Measurements from ENCODE around the gene RPGR. TPM values are rescaled to one million over a fixed set of nuclear protein-coding genes. Genes with fewer than 3 reads are reported as not detected.

RPGR gene
- total RNA-seq, 1 experiment from 2014 or later, result 8.3 TPM

DNA sequence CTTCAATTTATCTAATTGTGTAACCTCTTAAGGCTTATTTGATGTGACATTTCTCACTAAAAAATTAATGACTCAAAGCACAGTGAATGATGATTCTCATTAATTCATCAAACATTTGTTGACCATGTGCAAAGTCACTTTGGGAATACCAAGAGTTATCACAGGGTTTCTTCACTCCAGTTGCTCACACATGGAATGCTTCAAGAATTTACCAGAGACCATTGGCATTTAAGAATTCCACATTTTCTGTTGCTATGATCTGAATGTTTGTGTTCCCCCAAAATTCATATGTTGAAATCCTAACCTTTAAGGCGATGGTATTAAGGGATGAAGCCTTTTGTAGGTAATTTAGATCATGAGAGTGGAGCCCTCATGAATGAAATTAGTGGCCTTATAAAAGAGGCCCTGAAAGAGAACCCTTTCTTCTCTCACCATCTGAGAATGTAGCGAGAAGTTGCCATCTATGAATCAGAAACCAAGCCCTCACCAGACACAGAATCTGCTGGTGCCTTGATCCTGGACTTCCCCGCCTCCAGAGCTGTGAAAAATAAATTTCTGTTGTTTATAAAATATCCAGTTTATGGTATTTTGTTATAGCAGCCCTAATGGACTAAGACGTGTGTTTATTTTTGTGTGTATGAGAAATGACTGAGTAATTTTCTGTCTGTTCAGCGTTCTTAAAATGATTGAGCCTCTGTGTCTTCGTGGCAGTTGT lies 90.3 kb downstream of the RPGR start:
- no peak overlapping the region for H3K4me3 ChIP-seq (ENCODE audit: low read length)
- TF ChIP-seq EZH2 (IDR thresholded peaks at IDR 0.05; ENCODE audit: low read length, unreplicated experiment), result no peak
- TF ChIP-seq EZH2phosphoT487 (IDR thresholded peaks at IDR 0.05; ENCODE audit: borderline replicate concordance, low read length), result no peak
- TF ChIP-seq, protein P1, sequence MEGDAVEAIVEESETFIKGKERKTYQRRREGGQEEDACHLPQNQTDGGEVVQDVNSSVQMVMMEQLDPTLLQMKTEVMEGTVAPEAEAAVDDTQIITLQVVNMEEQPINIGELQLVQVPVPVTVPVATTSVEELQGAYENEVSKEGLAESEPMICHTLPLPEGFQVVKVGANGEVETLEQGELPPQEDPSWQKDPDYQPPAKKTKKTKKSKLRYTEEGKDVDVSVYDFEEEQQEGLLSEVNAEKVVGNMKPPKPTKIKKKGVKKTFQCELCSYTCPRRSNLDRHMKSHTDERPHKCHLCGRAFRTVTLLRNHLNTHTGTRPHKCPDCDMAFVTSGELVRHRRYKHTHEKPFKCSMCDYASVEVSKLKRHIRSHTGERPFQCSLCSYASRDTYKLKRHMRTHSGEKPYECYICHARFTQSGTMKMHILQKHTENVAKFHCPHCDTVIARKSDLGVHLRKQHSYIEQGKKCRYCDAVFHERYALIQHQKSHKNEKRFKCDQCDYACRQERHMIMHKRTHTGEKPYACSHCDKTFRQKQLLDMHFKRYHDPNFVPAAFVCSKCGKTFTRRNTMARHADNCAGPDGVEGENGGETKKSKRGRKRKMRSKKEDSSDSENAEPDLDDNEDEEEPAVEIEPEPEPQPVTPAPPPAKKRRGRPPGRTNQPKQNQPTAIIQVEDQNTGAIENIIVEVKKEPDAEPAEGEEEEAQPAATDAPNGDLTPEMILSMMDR (conservative IDR thresholded peaks at IDR 0.05; ENCODE audit: low read depth, low read length), result no peak
- no peak for DNase-seq
- no peaks in the 10 kb centered on the region for H4K20me1 ChIP-seq (ENCODE audit: low read length)
- no peaks in the 10 kb centered on the region for H3K27me3 ChIP-seq (ENCODE audit: low read length)
- BruUV-seq (replicated peaks), result no TSS peak
- no peak overlapping the region for H3K9ac ChIP-seq (ENCODE audit: low read length)
- POLR2A ChIA-PET (ENCODE audit: unreplicated experiment), result no interaction called here
- no peaks in the 10 kb centered on the region for H3F3A ChIP-seq (ENCODE audit: low read length, unreplicated experiment)
- intact Hi-C loops (cut with micrococcal nuclease), result no loop called here
- H3K27ac ChIP-seq (ENCODE audit: low read length), result no peak overlapping the region
- H3K4me2 ChIP-seq (ENCODE audit: low read length), result no peak overlapping the region
- no peak overlapping the region for H2AFZ ChIP-seq (ENCODE audit: low read length)
- peaks cover 11% of the 10 kb centered on the region for H3K4me1 ChIP-seq (ENCODE audit: insufficient read depth, low read length)
- no peaks in the 10 kb centered on the region for H3K79me2 ChIP-seq (ENCODE audit: low read length)
- ATAC-seq, result no peak
- no peaks in the 10 kb centered on the region for H3K9me3 ChIP-seq (ENCODE audit: low read length)
- H3K36me3 ChIP-seq (ENCODE audit: low read depth, low read length), result no peaks in the 10 kb centered on the region
- CTCF ChIA-PET, result no interaction called here
- H3K9me2 ChIP-seq (replicated peaks; ENCODE audit: low read length), result no peaks in the 10 kb centered on the region

DNA sequence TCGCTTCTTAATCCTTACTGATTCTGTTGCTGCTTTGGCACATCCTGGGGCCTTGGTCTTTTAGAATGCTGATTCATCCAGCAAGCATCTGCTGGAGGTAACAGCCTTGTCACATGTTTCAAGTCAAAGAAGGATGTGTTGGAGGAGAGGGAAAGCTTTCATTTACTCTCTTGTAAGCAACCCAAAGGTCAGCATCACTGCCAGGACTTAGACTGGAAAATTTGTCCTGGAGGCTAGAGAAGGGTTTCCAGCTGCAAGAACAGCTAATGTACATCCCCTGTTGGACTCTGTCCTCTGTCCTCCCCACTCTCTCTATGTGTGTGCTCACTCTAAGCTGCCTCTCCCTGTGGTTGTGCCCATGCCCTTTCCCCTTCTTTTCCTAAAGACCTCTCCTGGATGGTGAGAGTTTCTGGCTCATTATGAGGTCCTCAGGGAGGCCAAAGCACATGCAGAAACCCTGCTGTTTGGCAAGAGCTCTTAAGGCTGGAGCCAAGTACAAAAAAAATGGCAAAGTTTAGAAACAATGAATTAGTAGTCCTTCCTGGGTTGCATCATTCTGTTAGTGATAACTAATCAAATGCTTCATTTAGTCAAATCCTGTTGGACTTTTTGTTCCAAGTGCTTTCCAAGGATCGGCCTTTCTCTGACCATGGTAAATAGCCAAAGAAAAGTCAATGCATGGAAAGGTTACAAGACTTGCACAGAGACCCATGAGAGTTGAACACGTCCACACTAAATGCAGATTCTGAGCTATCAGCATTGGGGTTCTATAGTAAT lies 93.2 kb downstream of the RPGR start:
- intact Hi-C loops (cut with micrococcal nuclease), result no loop called here
- 0 out of 2 replicates have a peak overlapping the region, but pooled peaks have one; percentile 14 for H3K4me2 ChIP-seq (ENCODE audit: low read length)
- H3K9ac ChIP-seq (ENCODE audit: low read length), result no peak overlapping the region
- ATAC-seq, result peak; percentile 81
- H3K9me2 ChIP-seq (replicated peaks; ENCODE audit: low read length), result no peaks in the 10 kb centered on the region
- TF ChIP-seq EZH2phosphoT487 (IDR thresholded peaks at IDR 0.05; ENCODE audit: borderline replicate concordance, low read length) (no peak), EZH2 (IDR thresholded peaks at IDR 0.05; ENCODE audit: low read length, unreplicated experiment) (no peak)
- TF ChIP-seq, protein P1 (conservative IDR thresholded peaks at IDR 0.05; ENCODE audit: low read depth, low read length), result no peak
- no TSS peak for BruUV-seq (replicated peaks)
- H3F3A ChIP-seq (ENCODE audit: low read length, unreplicated experiment), result no peaks in the 10 kb centered on the region
- no peak overlapping the region for H2AFZ ChIP-seq (ENCODE audit: low read length)
- peak; percentile 65 for DNase-seq
- CTCF ChIA-PET, result no interaction called here
- H4K20me1 ChIP-seq (ENCODE audit: low read length), result no peaks in the 10 kb centered on the region
- no peaks in the 10 kb centered on the region for H3K27me3 ChIP-seq (ENCODE audit: low read length)
- H3K27ac ChIP-seq (ENCODE audit: low read length), result 0 out of 2 replicates have a peak overlapping the region, but pooled peaks have one; percentile 7
- no peak overlapping the region for H3K4me3 ChIP-seq (ENCODE audit: low read length)
- H3K36me3 ChIP-seq (ENCODE audit: low read depth, low read length), result no peaks in the 10 kb centered on the region
- H3K4me1 ChIP-seq (ENCODE audit: insufficient read depth, low read length), result peaks cover 11% of the 10 kb centered on the region
- no peaks in the 10 kb centered on the region for H3K79me2 ChIP-seq (ENCODE audit: low read length)
- POLR2A ChIA-PET (ENCODE audit: unreplicated experiment), result no interaction called here
- H3K9me3 ChIP-seq (ENCODE audit: low read length), result no peaks in the 10 kb centered on the region
